Measurements from ENCODE around the gene TIMP3. TPM values are rescaled to one million over a fixed set of nuclear protein-coding genes. Genes with fewer than 3 reads are reported as not detected.

The TIMP3 gene
- total and polyA plus RNA-seq, 2 donors (not counting 3 experiments of a cell fraction or from before 2014, with no cell fraction given): 0.22 to 2.0 TPM

- Histone ChIP-seq H3K27ac (ENCODE audit: insufficient read depth, low read depth, low read length) (no peak overlapping the region), H3K4me3 (replicated peaks in 1 of 3; ENCODE audit: insufficient read depth in 1 of 3, low read depth in 1 of 3, low read length in 3 of 3) (no peak overlapping the region), H3K9ac (replicated peaks; ENCODE audit: extremely low read depth, insufficient read depth, low read length) (no peak overlapping the region), H3K9me1 (replicated peaks; ENCODE audit: control insufficient read depth, extremely low read depth, insufficient read depth, low read length) (no peaks in the 10 kb centered on the region), H3K27me3 (ENCODE audit: control insufficient read depth in 2 of 2, insufficient read depth in 2 of 2, low read length in 2 of 2) (no peaks in the 10 kb centered on the region), H3K9me3 (replicated peaks; ENCODE audit: control insufficient read depth, insufficient read depth, low read length) (no peaks in the 10 kb centered on the region), H2AFZ (ENCODE audit: low read depth, low read length) (no peak overlapping the region), H3K4me1 (ENCODE audit: control insufficient read depth, extremely low read depth, insufficient read depth, low read length) (no peaks in the 10 kb centered on the region), H3K4me2 (ENCODE audit: insufficient read depth, low read length) (no peak overlapping the region), H3K79me2 (ENCODE audit: control insufficient read depth, insufficient read depth, low read length) (no peaks in the 10 kb centered on the region), H3K36me3 (ENCODE audit: control insufficient read depth in 2 of 2, extremely low read depth in 1 of 2, insufficient read depth in 2 of 2, low read length in 2 of 2) (no peaks in the 10 kb centered on the region), H4K20me1 (replicated peaks; ENCODE audit: control insufficient read depth, extremely low read depth, insufficient read depth, low read length) (no peaks in the 10 kb centered on the region)
- TF ChIP-seq MYC (IDR thresholded peaks at IDR 0.05; ENCODE audit: low read depth, low read length) (no peak), POLR2A (IDR thresholded peaks at IDR 0.05; ENCODE audit: low read depth, low read length) (no peak), CTCF (IDR thresholded peaks at IDR 0.05; ENCODE audit: extremely low read depth in 1 of 2, insufficient read depth in 1 of 2, low read depth in 1 of 2, low read length in 2 of 2) (no peak), EZH2 (IDR thresholded peaks at IDR 0.05; ENCODE audit: borderline replicate concordance, low read depth, low read length, severe bottlenecking) (no peak), JUN (IDR thresholded peaks at IDR 0.05; ENCODE audit: borderline replicate concordance, insufficient read depth, insufficient read length, low read depth) (no peak), GATA2 (IDR thresholded peaks at IDR 0.05; ENCODE audit: insufficient read depth, insufficient read length, low read depth, low read length) (no peak)
- POLR2A ChIA-PET: no interaction called here
- dilution Hi-C loops (cut with MboI; ENCODE audit: extremely low pct_ligation_motif_present, low sequenced_read_pairs): no loop called here
- intact Hi-C loops (cut with micrococcal nuclease): no loop called here
- CTCF ChIA-PET: no interaction called here
- no TSS peak for BruUV-seq (replicated peaks)
- DNase-seq (ENCODE audit: low read depth, low spot score): no peak
- no peak for FAIRE-seq
Observed at GRCh38 chr22:32820131-32821119, 18.9 kb downstream of the TIMP3 start.
